ENCODE data around the gene CASP5.

DNA sequence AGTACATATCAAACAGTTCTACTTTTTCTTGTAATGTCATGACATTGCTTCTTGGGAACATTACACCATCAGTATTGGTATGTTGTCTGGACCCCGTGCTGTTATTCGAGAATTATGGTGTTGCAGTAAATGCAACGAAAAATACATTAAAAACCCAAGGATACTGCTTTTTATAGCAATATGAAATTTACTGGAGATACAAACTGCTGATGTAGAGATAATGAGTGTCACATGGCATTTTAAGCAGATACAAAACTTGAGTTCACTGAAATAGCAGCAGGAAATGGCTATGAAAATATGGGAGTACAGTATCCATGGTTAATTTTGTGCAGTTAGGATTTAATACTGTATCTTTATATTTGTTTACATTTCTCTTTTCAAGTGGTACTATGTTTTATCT is 29.5 kb upstream of the CASP5 start:
- TF ChIP-seq POLR2AphosphoS5 (IDR thresholded peaks at IDR 0.05; ENCODE audit: low read depth, low read length) (no peak), POLR2A (IDR thresholded peaks at IDR 0.05; ENCODE audit: low read depth, low read length) (no peak), TAF1 (IDR thresholded peaks at IDR 0.05; ENCODE audit: borderline replicate concordance, low read depth, low read length) (no peak)

All from GM12892 (cell line).